GM18511 (cell line): ENCODE results near the gene RGN.
A peak's percentile ranks its signal among the peaks of the same experiment; 100 is the strongest.
"Not testable (repeated sequence)": the region's sequence is repeated elsewhere in the genome, so short reads cannot be mapped to it uniquely, and the experiment has no call there.

ENCODE experiments used
- ATAC-seq: cut with Tn5 transposase; IDR thresholded peaks from one replicate; pipeline ENCODE4 v1.9.1; 2021; ENCODE audit warnings: mild to moderate bottlenecking, moderate library complexity; ENCODE audit not compliant: unreplicated experiment

The RGN gene

DNA sequence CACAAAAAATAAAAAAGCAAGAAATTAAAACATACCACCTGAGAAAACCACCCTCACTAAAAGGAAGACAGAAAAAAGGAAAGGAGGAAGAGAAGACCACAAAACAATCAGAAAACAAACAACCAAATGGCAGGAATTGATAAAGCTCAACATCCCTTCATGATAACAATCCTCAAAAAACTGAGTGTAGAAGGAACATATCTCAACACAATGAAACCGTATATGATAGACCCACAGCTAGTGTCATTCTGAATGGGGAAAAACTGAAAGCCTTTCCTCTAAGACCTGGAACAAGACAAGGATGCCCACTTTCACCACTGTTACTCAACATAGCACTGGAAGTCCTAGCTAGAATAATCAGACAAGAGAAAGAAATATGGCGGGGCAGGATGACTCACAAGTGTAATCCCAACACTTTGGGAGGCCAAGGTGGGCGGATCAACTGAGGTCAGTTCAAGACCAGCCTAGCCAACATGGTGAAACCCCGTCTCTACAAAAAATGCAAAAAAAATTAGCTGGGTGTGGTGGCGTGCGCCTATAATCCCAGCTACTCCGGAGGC lies 38.4 kb downstream of the RGN start:
- ATAC-seq = not testable (repeated sequence)

DNA sequence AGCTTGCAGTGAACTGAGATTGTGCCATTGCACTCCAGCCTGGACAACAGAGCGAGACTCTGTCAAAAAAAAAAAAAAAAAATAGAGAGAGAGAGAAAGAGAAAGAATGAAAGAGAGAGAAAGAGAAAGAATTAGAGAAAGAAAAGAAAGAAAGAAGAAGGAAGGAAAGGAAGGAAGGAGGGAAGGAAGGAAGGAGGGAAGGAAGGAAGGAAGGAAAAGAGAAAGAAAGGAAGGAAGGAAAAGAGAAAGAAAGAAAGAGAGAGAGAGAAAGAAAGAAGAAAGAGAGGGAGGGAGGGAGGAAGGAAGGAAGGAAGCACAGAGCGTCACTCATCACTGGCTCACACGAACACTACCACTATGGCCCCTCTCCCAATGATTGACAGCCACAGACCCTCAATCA lies 46.2 kb downstream of the RGN start:
- not testable (repeated sequence) for ATAC-seq

DNA sequence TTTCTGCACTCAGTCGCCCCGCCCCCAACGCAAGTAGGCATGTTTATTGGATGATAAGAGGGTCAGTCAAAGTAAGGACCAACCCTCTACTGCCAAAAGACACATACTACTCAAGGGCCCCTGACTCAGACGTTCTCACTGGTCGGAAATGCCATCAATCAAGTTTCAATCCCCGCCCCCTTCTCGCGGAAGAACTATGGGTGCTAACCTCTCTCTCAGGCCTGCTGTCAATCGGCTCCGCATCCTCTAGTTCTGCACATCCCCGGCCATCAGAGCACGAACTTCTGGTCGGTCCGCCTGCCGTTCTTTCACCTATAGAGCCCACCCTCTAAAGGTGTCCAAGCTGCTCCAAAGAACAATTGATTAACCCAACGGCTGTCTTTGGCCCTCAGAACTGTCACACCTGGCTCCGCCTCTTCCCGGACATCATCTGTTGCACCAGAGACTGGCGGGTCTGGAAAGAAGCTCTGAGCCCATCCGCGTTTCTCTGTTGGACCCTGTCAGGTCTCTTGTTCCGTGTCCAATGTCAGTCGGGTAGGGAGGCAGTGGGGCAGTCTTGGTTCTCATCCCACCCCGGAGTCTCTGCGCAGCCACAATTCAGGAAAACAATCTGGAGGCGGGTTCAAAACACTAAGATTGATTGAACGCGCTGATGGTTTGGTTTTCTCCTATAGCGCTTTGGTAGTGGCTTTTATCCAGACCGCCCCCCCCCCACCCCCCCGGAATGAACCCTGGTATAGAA lies 51.1 kb downstream of the RGN start:
- ATAC-seq = peak; percentile 98

DNA sequence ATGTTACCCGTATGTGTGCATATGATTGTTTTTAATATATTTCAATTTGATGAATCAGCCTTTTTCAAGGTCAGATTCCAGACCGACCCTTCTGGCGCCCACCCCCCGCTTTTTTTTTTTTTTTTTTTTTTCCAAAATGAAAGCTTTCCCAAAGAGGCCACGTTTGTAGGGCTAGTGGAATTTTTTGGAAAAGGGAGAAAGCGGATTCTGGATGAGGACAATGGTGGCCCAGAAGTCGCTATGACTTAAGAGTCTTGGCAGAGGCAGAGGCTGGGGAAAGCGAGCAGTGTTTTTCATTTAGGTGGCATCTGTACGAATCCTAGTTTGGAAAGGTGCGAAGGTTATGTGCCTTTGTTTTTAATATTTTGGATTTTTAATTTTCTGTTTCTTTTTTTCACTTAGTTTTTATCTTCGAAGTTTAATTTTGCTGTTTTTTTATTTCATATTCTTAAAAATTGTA lies 51.7 kb downstream of the RGN start:
- no peak for ATAC-seq

DNA sequence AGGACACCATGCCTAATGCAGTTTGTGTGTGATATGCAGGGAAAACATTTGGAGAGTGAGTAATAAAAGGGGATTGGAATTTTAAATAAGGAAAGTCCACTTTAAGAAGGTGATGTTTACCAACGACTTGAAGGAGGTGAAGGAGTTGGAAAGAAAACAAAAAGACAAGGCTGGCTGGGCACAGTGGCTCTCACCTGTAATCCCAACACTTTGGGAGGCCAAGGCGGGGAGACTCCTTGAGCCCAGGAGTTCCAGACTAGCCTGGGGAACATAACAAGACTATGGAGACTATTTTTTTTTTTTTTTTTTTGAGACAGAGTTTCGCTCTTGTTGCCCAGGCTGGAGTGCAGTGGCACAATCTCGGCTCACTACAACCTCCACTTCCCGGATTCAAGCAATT lies 55.2 kb downstream of the RGN start:
- ATAC-seq = no peak

DNA sequence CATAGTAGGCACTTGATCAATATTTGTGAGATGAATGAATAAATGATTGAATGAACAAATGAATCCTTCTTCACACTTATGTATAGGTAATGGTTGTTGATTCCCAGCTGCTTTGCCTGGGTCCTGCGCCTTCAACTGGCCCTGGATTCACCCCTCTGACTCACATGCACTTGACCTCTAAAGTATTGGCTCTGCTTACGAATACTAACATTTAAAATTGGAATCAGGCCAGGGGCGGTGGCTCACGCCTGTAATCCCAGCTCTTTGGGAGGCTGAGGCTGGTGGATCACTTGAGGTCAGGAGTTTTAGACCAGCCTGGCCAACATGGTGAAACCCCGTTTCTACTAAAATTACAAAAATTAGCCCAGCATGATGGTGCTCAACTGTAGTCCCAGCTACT lies 57.4 kb downstream of the RGN start:
- ATAC-seq = not testable (repeated sequence)

DNA sequence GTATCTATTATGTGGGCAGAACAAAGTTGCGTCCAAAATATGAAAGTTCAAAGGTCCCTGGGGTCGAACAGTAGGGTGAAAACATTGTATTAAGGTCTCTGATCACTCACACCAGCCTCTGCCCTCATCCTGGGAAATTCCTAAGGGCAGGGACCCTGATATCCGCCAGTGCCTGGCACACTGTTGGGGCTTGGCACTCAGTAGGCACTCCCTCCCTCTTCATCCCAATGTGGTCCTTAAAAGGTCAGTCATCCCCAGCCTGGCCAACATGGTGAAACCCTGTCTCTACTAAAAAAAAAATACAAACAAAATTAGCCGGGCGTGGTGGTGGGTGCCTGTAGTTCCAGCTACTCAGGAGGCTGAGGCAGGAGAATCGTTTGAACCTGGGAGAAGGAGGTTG lies 59.9 kb downstream of the RGN start:
- no peak for ATAC-seq
